Spinal cord (tissue), 10 donors: ENCODE results near the gene SAP30BP. TPM values are rescaled to one million over a fixed set of nuclear protein-coding genes. Genes with fewer than 3 reads are reported as not detected.

ENCODE experiments used
- DNase-seq, 6 donors: peaks; one replicate each; pipeline versions ENCODE4 v3.0.0 to v3.0.0-alpha.2; 2013 to 2015; ENCODE audit warnings: low spot score in 6 of 6, low read depth in 4 of 6
- H3K27ac ChIP-seq: one replicate; pipeline ENCODE4 v1.5.1; 2013; ENCODE audit warnings: low read depth, low read length, control low read depth
- H3K27me3 ChIP-seq: one replicate; pipeline ENCODE4 v1.6.1; 2013; ENCODE audit warnings: low read length; ENCODE audit not compliant: control insufficient read depth, insufficient read depth
- H3K36me3 ChIP-seq: one replicate; pipeline ENCODE4 v1.6.1; 2013; ENCODE audit warnings: low read length; ENCODE audit not compliant: control insufficient read depth, insufficient read depth
- H3K4me1 ChIP-seq: one replicate; pipeline ENCODE4 v1.6.1; 2013; ENCODE audit warnings: low read length; ENCODE audit not compliant: control insufficient read depth, insufficient read depth
- H3K4me3 ChIP-seq: one replicate; pipeline ENCODE4 v1.5.1; 2013; ENCODE audit warnings: low read depth, low read length, control low read depth
- H3K9me3 ChIP-seq: one replicate; pipeline ENCODE4 v1.6.1; 2013; ENCODE audit warnings: low read length; ENCODE audit not compliant: control insufficient read depth, insufficient read depth
- WGBS: methylation state at CpG from one replicate; pipeline ENCODE4 v1.1.5; 2013; ENCODE audit warnings: missing lambda C conversion rate; ENCODE audit not compliant: insufficient coverage; 5-methylcytosine and 5-hydroxymethylcytosine counted together
- polyA plus RNA-seq, 2 donors: library from polyadenylated mRNA; unstranded; fragments of 120-200 nt; gene quantifications; one replicate each; pipeline ENCODE4 v1.2.1, GENCODE V29; 2013; ENCODE audit not compliant: insufficient read length in 2 of 2
- total RNA-seq, 2 donors: library from RNA; depleted of rRNA in 1 of 2; stranded (reverse); fragments of 120-200 nt in 1 of 2; fragments of >200 nt in 1 of 2; gene quantifications; one replicate each; pipeline versions ENCODE4 v1.2.3 to v1.2.4, GENCODE V29; 2013 to 2014
- donor health status: healthy.

The SAP30BP gene
- total and polyA plus RNA-seq, 4 donors = 44.3 to 123 (median 105) TPM

- no peak for DNase-seq
- Histone ChIP-seq H3K27ac (no peak overlapping the region), H3K4me3 (no peak overlapping the region), H3K36me3 (peaks cover 85% of the 10 kb centered on the region), H3K9me3 (no peaks in the 10 kb centered on the region), H3K27me3 (no peaks in the 10 kb centered on the region), H3K4me1 (peaks cover 7% of the 10 kb centered on the region)
- 92% methylated on average over 13 of the region's 23 CpGs for WGBS
These were observed 42.3 kb upstream of the SAP30BP start for GRCh38 chr17:75624714-75625345.

GRCh38 chr17:75625813-75626486 lies 41.2 kb upstream of the SAP30BP start:
- Histone ChIP-seq H3K4me3 (no peak overlapping the region), H3K4me1 (peaks cover 7% of the 10 kb centered on the region), H3K27ac (no peak overlapping the region), H3K9me3 (no peaks in the 10 kb centered on the region), H3K36me3 (peaks cover 85% of the 10 kb centered on the region), H3K27me3 (no peaks in the 10 kb centered on the region)
- peak in 2 of 6 donors; percentile 41 to 42 for DNase-seq
- 78% methylated on average over 15 of the region's 15 CpGs for WGBS

GRCh38 chr17:75626496-75627038 lies 40.6 kb upstream of the SAP30BP start:
- 88% methylated on average over 10 of the region's 11 CpGs for WGBS
- peaks cover 7% of the 10 kb centered on the region for H3K4me1 ChIP-seq
- no peak for DNase-seq
- no peak overlapping the region for H3K27ac ChIP-seq
- peaks cover 86% of the 10 kb centered on the region for H3K36me3 ChIP-seq
- no peaks in the 10 kb centered on the region for H3K27me3 ChIP-seq
- H3K9me3 ChIP-seq = no peaks in the 10 kb centered on the region
- no peak overlapping the region for H3K4me3 ChIP-seq

GRCh38 chr17:75627094-75627493 lies 40.0 kb upstream of the SAP30BP start:
- H3K9me3 ChIP-seq = no peaks in the 10 kb centered on the region
- no peak overlapping the region for H3K27ac ChIP-seq
- DNase-seq = no peak
- no peaks in the 10 kb centered on the region for H3K27me3 ChIP-seq
- H3K36me3 ChIP-seq = peaks cover 87% of the 10 kb centered on the region
- H3K4me3 ChIP-seq = no peak overlapping the region
- H3K4me1 ChIP-seq = peaks cover 7% of the 10 kb centered on the region
- 96% methylated on average over 4 of the region's 10 CpGs for WGBS

- Histone ChIP-seq H3K36me3 (peaks cover 85% of the 10 kb centered on the region), H3K4me1 (peaks cover 19% of the 10 kb centered on the region), H3K9me3 (no peaks in the 10 kb centered on the region), H3K27me3 (no peaks in the 10 kb centered on the region), H3K4me3 (no peak overlapping the region), H3K27ac (no peak overlapping the region)
- DNase-seq = no peak
- 93% methylated on average over 4 of the region's 6 CpGs for WGBS
These were observed 38.7 kb upstream of the SAP30BP start for GRCh38 chr17:75628425-75628824.

GRCh38 chr17:75629157-75629556 lies 38.0 kb upstream of the SAP30BP start:
- Histone ChIP-seq H3K27me3 (no peaks in the 10 kb centered on the region), H3K4me1 (peaks cover 26% of the 10 kb centered on the region), H3K9me3 (no peaks in the 10 kb centered on the region), H3K27ac (no peak overlapping the region), H3K36me3 (peaks cover 78% of the 10 kb centered on the region), H3K4me3 (no peak overlapping the region)
- 83% methylated on average over 14 of the region's 14 CpGs for WGBS
- no peak for DNase-seq

DNA sequence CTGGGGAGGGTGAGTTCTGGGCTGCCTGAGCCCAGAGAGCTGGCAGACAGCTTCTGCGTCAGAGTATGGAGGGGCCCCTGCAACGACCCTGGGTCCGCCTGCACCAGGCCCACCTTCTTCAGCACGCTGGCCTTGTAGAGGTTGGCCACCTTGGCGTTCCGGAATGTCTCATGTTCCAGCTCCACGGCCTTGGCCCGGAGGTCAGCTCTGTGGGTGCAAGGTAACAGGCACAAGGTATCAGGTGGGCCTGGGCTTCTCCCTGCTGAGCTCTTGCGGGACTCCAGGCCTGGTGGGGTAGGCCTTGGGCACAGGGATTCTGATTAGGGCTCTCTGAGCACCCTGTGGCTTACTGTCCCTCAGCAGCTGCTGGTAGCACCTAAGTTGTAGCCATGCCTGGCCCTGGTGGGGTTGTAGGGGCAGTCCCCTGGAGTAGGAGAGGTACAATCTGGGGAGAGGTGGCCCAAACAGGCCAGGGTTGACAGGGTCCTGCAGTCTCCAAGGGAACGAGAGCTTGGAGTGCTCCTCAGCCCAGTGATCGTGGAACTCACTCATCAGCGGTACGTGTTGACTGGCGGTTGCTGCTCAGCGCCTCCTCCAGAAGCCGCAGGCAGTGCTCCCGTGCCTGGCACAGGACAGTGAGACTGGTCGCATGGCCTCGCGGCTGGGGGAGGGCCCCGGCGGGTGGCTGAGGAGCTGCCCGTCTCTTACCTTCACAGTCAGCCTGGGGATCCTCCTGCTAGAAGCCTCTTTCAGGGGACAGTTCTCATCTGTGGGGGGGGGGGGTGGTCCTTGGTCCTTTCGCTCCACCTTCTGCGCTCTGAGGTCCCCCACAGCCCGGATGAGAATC lies 36.8 kb upstream of the SAP30BP start:
- H3K4me3 ChIP-seq = no peak overlapping the region
- no peaks in the 10 kb centered on the region for H3K27me3 ChIP-seq
- peaks cover 38% of the 10 kb centered on the region for H3K4me1 ChIP-seq
- DNase-seq = no peak
- 88% methylated on average over 20 of the region's 26 CpGs for WGBS
- no peak overlapping the region for H3K27ac ChIP-seq
- H3K36me3 ChIP-seq = peaks cover 76% of the 10 kb centered on the region
- no peaks in the 10 kb centered on the region for H3K9me3 ChIP-seq

DNA sequence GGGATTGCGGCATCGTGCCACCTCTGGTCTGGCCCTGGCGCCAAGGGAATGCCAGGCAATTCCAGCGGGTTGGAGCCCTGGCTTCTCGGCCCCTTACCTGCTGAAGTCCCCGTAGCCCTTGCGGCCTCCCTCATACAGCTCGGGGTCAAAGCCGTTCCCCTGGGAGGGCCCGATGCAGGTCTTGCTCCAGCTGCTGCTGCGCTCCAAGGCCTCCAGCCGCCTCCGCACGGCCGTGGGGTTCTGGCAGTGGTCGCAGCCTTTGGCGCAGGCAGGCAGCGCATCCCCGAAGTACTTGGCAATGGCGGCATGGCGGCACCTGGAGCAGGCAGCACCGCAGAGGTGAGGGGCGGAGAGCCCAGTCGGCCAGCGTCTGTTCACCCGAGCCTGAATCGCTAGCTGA lies 35.8 kb upstream of the SAP30BP start:
- H3K4me1 ChIP-seq = peaks cover 44% of the 10 kb centered on the region
- H3K9me3 ChIP-seq = no peaks in the 10 kb centered on the region
- no peak overlapping the region for H3K27ac ChIP-seq
- WGBS = 95% methylated on average over 27 of the region's 27 CpGs
- no peak for DNase-seq
- H3K4me3 ChIP-seq = no peak overlapping the region
- H3K27me3 ChIP-seq = no peaks in the 10 kb centered on the region
- peaks cover 75% of the 10 kb centered on the region for H3K36me3 ChIP-seq

GRCh38 chr17:75632428-75632827 lies 34.7 kb upstream of the SAP30BP start:
- DNase-seq = no peak
- no peak overlapping the region for H3K4me3 ChIP-seq

More at GRCh38 chr17:75632428-75632827, 34.7 kb upstream of the SAP30BP start:
- Histone ChIP-seq H3K9me3 (no peaks in the 10 kb centered on the region), H3K36me3 (peaks cover 75% of the 10 kb centered on the region), H3K27ac (peak overlapping the region; percentile 96), H3K4me1 (peaks cover 52% of the 10 kb centered on the region), H3K27me3 (no peaks in the 10 kb centered on the region)
- 78% methylated on average over 12 of the region's 12 CpGs for WGBS
